HG03064 (cell line): Measurements from ENCODE around the gene NFIA.
"Not testable (repeated sequence)": the region's sequence is repeated elsewhere in the genome, so short reads cannot be mapped to it uniquely, and the experiment has no call there.

Source experiments
- ATAC-seq: cut with Tn5 transposase; IDR thresholded peaks from one replicate; pipeline ENCODE4 v1.9.1; 2021; ENCODE audit warnings: low read depth; ENCODE audit not compliant: unreplicated experiment

The NFIA gene

DNA sequence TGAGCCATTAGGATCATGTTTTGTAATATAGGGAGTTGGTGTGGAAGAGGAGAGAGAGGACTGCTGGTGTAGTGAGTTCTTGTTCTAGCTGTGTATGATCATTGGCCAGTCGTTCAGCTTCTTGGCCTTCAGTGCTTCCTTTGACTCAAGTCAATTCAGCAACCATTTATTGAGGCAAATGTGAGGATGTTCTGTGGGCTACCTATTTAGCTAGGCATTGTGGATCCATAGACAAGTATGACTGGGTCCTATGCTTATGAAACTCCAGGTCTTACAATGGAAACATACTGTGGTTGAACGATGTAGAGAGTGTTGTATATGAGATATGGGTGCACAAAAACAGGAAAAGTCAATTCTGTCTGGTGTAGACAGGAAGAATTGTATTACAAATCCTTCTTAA is 41.7 kb downstream of the NFIA start:
- no peak for ATAC-seq

DNA sequence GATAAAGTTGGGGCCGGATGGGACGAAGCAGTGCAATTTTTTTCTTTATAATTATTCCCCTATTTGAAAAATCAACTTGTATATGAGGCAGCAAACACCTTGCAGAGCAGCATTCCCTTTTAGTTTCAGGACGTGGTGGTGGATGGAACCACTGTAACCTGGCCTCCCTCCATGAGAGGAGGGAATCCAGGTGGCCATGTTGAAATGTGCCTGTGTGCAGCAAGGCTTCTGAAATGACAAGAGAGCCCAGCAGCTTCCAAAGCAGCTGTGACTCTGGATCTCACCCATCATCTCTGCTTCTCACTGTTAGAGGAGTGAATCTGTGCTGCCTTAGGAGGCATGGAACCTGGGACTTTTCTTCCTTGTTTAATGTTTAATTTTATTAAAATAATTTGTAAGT is 42.3 kb downstream of the NFIA start:
- ATAC-seq: no peak

GRCh38 chr1:61125263-61125662 is 42.9 kb downstream of the NFIA start:
- ATAC-seq: no peak

- ATAC-seq: no peak
Measured at GRCh38 chr1:61125895-61126294, 43.5 kb downstream of the NFIA start.

DNA sequence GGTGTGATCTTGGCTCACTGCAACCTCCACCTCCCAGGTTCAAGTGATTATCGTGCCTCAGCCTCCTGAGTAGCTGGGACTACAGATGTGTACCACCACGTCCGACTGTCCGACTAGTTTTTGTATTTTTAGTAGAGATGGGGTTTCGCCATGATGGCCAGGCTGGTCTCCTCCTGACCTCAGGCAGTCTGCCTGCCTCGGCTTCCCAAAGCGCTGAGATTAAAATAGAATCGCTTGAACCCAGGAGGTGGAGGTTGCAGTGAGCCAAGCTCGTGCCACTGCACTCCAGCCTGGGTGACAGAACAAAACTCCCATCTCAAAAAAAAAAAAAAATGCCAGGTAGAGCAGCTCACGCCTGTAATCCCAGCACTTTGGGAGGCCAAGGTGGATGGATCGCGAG is 44.5 kb downstream of the NFIA start:
- ATAC-seq: not testable (repeated sequence)

DNA sequence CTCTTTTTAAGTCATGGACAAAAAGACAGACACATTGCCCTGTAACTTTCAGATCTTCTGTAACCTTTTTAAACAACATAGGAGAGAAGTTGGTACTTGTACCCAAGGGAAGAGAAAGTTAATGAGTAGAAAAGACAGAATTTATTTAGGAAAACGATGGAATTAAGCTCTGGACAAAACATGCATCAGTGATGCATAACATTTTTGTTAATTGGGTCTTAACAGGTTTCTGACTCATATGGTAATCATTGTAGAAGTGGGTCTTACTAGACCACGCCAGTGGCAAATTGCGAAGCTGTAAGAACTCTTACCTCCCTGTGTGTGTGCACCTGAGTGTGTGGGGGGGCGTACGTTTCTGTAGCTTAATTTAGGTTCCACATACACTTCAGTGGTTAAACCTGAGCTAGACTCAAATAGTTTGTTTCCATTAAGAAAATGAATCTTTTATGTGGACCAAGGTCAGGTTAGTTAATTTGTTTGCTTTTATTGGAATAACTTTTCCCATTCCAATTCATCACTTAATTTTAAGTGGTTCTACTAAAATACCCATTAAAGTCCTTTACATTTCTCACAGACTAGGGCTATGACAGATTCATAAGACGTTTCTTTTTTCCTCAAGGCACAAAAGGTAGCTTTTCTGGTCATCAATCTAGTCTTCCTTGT is 48.1 kb downstream of the NFIA start:
- ATAC-seq: no peak

DNA sequence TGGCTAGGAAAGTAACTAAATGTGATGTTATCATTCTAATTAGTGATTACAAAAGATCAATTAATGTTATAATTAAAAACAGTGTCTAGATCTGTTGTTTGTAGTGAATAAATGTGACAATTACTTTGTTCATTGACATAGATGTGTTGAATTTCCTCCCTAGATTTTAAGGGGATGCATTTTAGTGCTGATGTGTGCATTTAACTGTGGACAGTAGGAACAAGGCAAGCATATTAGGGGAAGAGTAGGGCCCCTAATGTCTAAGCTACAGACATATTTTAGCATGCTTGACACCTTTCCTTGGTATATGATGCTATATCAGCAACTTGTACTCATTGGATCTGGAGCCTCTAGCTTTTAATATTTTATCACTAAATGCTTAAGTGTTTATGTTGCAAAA is 48.9 kb downstream of the NFIA start:
- ATAC-seq: no peak

GRCh38 chr1:61131716-61132115 is 49.4 kb downstream of the NFIA start:
- no peak for ATAC-seq

- no peak for ATAC-seq
Measured at GRCh38 chr1:61132176-61132638, 49.8 kb downstream of the NFIA start.

DNA sequence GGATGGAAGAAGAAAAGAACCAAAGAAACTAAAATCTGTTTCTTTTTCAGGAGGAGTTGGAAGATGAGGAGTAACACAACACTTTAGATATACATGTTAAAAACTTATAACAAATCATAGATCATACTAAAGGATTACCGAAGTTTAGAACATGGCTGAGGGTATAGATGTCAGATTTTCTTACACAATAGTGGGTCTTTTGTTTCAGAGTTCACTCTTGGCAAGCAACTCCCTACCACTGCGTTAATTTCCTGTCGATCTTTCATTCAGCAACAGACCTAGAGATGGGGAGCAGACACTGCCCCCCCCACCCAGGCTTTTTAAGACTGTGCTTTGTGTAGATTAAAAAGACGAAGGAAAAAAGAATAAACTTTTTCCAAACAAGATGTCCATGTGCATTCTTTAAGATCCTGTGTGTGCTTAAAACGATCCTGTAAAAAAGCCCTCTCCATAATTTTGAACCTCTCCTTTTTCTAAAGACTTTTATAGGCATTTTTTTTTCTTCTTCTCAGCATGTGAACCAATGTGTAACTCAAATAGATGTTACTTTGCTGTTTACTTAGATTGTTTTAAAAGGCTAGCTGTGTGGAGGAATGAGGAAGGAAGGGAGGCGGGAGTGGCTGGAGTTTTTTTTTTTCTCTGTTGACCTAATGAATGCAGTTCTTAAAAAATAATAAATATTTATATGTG is 50.4 kb downstream of the NFIA start:
- no peak for ATAC-seq

DNA sequence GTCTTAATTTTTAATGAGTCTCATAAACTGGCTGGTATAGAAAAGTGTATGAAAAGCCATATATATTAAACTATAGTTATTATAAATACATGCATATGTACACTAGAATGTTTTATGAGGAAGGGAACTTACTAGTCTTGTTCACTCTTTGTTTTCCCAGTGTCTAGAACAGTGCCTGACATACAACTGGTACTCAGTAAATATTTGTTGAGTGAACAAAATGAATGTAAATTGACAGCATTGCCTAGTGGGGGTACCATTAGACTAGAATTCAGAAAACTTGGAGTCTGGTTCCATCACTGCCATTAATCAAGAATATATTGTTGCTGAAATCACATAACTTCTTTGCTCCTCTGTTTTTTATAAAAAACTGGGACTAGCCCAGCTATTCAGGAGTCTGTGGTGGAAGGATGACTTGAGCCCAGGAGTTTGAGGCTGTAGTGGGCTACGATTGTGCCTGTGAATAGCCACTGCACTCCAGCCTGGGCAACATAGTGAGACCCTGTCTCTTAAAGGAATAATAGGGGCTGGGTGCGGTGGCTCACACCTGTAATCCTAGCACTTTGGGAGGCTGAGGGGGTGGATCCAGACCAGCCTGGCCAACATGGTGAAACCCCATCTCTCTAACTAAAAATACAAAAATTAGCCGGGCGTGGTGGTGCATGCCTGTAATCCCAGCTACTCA is 51.1 kb downstream of the NFIA start:
- no peak for ATAC-seq

DNA sequence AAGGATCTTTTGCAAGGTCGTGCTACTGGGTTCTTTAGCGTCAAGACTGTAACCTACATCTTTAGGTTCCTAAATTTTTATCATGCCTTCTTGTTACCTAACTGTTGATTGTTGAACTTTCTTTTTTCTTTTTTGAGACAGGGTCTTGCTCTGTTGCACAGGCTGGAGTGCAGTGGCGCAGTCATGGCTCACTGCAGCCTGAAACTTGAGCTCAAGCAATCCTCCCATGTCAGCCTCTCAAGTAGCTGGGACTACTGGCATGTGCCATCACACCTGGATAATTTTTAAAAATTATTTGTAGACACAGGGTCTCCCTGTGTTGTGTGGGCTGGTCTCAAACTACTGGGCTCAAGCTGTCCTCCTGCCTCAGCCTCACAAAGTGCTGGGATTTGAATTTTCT is 52.9 kb downstream of the NFIA start:
- ATAC-seq: no peak

DNA sequence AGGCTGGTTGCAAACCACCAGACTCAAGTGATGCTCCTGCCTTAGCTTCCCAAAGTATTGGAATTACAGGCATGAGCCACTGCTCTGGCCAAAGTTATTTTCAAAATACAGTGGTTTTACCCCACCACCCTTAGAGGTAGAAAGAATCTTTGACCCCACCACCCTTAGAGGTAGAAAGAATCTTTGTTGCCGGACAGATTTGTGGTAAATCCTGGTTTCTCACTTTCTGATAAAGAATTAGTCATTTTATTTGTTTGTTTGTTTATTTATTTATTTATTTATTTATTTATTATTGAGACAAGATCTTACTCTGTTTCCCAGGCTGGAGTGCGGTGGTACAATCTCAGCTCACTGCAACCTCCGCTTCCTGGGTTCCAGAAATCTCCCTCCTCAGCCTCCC is 55.9 kb downstream of the NFIA start:
- no peak for ATAC-seq

- no peak for ATAC-seq
Measured at GRCh38 chr1:61138921-61139774, 56.8 kb downstream of the NFIA start.

DNA sequence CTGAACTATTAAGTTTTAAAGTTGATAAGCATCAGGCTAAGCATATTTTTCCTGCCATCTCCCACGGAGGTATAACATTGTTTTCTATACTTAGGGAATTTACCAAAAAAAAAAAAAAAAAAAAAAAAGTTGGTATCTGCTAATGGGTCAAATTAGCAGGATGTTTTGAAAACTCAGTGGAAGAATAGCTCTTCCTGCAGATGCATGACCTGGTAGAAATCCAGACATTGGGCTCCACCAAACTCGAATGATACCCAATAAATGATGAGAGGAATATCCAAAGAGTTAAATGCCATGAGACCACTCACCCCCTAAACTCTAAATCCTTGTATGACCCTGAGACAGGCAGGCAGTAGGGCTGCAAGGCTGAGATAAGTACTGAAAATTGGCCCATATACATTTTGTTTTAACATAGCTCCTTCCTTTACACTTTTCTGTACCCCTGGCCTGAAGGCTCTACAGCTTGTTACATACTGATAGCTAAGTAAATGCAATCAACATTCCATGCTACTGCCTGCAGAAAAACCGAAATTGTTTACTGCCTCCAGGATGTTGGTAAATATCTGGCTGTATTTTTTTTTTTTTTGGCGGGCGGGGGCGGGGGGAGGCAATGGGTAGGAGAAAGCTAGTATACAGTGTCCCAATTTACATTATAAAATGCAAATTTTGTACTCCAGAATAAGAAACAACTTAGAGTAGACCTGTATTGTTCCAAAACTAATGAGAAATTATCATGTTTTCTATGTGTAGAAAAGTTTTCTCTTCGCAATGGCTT is 57.6 kb downstream of the NFIA start:
- ATAC-seq: no peak

DNA sequence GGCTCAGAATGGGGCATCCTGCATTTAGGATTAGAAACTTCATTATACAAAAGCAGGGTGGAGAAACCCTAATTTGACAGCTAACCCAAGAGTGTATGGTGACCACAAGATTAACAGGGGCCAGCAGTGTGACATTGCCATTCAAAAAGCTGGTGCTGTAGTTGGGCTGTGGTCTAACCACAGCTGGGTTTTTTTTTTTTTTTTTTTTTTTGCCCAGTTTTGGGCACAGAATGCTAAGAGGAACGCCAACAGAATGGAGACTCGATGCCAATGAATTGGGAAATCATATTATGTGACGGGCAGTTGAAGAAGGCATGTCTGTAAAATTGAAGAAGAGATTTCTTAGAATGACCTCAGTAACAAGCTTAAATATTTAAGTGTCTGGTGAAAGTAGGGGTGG is 58.4 kb downstream of the NFIA start:
- no peak for ATAC-seq

- ATAC-seq: no peak
Measured at GRCh38 chr1:61141288-61142042, 59.1 kb downstream of the NFIA start.

DNA sequence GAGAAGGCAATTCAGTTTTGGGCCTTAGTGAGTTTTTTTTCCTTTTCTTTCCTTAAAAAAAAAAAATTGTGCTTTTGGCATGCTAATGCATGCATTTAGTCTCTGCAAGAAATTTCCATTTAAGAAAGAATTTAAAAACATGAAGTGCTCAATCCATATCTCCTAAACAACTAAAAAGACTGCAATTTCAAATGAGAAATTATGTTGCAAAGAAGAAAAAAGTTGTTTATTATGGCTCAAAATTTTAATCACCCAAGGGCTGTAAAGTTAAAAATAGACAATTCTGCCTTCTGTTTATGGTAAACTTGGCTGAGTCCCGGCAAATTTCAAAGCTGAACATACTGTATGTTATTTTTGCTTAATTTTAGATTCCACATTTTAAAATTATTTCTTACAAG is 59.7 kb downstream of the NFIA start:
- ATAC-seq: no peak

DNA sequence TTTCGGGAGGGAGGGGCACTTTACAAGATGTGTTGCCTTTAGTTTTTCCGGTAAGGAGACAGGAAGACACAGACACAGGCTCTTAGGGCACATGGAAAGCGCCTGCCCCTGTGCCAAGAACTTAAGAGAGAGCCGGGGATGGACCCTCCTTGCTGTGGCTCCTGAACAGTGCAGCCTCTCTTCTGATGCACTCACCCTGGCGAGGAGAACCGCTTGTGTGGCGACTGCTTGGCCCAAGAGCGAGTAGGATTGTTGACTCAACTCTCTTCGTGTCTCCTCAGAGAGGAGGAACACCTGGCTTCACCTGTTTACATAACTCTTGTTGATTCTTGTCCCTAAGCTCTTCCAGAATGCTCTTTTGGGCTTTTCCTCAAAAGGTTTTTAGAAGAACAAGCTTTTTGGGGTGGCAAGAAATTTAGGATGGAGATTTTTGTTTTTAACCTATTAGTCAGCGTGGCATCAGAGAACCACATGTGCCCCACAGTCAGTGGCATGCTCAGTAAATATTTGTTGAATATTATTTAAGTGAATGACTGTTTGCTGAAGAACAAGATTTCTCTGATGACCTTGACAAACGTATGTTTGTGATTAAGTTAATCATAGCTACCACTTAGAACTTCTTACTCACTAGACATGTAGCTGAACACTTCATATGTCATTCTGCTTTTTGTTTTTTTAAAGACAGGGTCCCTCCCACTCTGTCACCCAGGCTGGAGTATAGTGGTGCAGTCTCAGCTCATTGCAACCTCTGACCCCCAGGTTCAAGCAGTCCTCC is 60.6 kb downstream of the NFIA start:
- ATAC-seq: no peak
